GM20000 (cell line): Measurements from ENCODE around the gene MED9.
A peak's percentile ranks its signal among the peaks of the same experiment; 100 is the strongest.

Experiments used
- DNase-seq: peaks from one replicate; pipeline ENCODE4 v3.0.0; 2012; ENCODE audit warnings: low spot score
- TF ChIP-seq, protein P1 (sequence below): IDR thresholded peaks from 2 replicates; pipeline ENCODE4 v1.5.1; 2012; ENCODE audit warnings: mild to moderate bottlenecking, control low read depth; ENCODE audit errors: extremely low read depth, missing control alignments

Gene MED9

DNA sequence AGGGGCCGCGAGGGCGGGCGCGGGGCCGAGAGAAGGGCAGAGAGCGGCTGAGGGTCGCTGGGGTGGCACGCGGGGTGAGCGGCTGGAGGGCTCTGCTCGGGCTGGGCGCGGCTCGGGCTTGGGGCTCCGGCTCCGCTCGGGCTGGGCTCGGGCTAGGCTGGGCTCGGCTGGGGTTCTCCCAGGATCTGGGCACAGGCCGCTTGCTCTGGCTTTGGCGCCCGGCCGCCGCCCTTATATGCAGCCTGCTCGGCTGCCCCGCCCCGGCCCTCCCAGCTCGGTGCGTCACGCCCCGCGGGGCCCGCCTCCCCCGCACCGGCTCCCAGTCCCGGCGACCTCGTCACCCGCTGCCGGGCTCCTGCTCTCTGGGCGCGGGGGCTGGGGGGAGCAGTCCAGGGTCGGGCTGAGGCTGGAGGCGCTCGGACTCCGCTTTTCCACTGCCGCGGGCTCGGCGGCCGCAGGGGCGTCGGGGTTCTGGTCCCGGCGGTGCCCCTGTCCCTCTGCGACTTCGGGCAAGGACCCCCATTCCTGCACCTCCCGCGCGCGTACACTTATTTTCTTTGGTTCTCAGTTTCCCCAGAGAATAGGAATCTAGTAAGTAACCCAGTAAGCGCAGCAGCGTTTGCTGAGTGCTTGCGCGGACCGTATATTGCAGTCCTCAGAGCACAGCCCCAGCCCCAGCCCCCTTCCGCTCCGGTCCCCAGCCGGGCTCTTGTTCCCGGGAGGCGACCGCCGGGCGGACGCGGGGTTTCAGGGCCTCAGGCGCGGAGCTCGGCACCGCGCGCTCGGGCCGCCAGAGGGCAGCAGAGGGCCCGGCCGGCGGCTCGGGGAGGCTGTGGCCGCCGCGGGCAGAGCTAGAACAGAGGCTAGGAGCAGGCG lies 19.6 kb downstream of the MED9 start, which contains the start of gene RASD1:
TSS of gene RASD1 (minus strand) at position 207 of the 876 bp plus-strand sequence. CDS start 214 bp downstream, outside the sequence.
- DNase-seq, result peak; percentile 97
- TF ChIP-seq, protein P1, sequence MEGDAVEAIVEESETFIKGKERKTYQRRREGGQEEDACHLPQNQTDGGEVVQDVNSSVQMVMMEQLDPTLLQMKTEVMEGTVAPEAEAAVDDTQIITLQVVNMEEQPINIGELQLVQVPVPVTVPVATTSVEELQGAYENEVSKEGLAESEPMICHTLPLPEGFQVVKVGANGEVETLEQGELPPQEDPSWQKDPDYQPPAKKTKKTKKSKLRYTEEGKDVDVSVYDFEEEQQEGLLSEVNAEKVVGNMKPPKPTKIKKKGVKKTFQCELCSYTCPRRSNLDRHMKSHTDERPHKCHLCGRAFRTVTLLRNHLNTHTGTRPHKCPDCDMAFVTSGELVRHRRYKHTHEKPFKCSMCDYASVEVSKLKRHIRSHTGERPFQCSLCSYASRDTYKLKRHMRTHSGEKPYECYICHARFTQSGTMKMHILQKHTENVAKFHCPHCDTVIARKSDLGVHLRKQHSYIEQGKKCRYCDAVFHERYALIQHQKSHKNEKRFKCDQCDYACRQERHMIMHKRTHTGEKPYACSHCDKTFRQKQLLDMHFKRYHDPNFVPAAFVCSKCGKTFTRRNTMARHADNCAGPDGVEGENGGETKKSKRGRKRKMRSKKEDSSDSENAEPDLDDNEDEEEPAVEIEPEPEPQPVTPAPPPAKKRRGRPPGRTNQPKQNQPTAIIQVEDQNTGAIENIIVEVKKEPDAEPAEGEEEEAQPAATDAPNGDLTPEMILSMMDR, result peak; percentile 93

DNA sequence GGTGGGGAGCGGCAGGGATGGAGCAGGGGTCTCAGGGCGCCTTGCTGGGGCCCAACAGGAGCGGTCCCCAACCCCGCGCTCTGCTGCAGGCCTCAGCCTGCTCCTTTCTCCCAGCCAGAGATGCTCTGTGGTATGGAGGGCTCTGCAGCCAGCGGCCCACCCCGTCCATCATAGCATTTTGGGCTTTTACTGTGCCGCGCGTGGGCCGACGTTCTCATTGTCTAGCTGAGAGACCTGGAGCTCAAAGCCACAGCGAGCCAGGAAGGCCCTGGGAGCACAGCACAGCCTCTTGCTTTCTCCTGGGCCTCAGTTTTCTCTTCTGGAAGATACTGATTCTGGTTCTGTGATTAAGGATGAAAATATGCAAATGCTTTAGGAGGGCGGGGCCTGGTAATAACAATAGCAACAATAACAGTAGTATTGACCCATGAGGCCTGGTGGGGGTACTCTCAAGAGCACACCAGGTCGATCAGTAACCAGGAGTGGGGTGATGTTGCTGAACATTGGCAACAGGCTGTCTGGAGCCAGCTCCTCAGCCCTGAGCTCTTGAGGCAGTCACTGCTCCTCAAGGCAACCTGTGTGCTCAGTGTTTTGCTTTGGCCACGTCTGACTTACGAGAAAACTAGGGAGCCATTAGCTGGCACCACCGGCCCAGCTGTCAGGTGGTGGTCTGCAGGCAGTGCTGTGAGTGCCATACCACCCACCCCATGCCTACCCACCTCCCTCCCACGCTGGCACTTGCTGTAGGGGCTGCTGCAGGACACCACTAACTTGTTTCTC lies 20.5 kb downstream of the MED9 start:
- DNase-seq, result no peak
- TF ChIP-seq, protein P1, result no peak

DNA sequence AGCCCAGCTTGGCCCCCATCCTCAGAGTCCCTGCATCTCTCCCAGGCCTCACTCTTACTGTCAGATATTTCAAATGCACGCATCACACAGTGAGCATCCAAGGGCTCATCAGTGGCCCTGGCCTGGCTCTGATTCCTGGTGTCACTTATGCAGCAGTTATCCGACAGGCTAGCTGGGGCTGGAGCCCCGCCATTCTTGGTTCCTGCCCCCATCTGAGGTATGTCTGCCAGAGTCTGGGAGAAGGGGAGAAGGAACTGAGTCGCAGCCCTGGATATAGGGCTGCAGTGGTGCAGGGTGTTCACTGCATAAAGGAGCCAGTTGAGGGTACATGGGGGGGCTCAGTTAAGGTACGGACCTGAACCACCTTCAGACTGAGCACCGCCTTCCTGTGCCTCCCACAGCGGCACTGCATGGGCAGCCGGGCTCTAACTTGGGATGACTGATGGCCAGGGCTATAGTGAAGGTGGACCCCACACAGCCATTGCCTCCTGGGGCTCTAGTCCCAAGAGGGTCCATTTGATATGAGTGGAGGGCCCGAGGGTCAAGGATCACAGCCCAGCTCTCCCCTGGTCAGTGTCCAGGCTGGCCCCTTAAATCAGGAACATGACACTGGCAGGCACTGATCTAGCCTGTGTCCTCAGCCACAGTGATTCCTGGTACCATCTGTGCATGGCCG lies 21.2 kb downstream of the MED9 start:
- TF ChIP-seq, protein P1, result no peak

DNA sequence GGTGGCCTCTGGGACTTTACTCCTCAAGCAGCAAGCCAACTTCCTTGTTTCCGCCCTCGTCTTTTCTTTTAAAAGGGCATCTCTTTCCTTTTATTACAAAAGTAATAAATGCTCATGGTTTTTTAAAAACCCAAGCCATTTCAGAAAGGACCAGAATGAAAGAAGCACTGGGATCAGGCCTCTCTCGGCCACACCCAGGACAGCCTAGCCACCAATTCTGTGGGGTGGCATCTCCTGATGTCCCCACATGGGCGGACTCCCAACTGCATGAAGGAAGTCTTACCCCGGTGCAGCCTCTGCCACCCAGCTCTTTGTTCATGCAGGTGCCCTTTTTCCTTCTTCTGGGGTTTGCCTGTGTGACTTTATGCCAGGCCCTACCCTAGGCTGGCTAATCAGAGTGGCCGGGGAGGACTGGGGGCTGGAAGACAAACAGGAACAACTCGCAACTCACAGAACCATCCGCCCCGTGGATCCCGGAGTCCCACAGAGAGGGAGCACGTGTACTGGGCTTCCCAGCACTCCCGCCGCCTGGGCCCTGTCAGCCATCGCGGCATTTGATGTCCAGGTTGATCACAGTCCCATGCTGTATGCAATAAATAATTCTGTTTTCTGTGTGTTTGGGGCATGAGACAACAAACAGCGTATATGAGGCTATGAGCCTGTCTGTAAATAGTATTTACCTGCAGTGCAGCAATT lies 22.0 kb downstream of the MED9 start:
- TF ChIP-seq, protein P1, result no peak

More for the DNA sequence above, 21.2 kb downstream of the MED9 start:
- no peak for DNase-seq

DNA sequence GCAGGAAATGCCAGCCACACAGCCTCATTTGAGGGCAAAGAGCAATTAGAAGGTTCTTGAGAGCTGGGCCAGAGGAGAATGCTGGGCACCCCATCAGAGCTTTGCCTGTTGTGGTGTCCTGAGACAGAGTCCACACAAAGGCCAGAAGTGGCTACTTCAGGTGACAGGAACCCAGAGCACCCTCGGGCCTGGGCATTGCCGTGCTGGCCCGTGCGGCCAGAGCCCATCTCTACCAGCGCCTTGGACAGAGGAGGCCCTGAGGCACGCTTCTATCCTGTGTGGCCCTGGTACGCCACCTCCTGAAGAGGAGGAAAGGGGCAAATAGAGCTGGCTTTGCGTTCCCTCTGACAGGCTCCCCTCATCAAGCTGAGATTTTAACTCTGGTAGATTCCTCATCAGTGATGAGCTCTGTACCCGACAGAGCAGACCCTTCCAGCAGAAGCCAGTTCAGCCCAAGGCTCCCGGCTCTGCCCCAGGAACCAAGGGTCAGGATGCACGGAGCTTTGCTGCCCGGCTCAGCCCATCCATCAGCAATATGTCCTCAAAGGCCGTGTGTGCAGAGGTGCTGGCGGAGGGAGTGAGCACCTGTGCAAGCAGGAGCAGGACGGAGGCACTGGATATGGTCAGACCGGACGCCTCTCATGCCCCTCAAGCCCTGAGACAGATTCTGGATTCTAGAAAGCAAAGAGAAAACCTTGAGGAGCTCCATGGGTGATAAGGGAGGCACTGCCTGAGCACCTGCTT lies 22.8 kb downstream of the MED9 start:
- DNase-seq, result no peak
- TF ChIP-seq, protein P1, result no peak

More for the DNA sequence above, 22.0 kb downstream of the MED9 start:
- no peak for DNase-seq

DNA sequence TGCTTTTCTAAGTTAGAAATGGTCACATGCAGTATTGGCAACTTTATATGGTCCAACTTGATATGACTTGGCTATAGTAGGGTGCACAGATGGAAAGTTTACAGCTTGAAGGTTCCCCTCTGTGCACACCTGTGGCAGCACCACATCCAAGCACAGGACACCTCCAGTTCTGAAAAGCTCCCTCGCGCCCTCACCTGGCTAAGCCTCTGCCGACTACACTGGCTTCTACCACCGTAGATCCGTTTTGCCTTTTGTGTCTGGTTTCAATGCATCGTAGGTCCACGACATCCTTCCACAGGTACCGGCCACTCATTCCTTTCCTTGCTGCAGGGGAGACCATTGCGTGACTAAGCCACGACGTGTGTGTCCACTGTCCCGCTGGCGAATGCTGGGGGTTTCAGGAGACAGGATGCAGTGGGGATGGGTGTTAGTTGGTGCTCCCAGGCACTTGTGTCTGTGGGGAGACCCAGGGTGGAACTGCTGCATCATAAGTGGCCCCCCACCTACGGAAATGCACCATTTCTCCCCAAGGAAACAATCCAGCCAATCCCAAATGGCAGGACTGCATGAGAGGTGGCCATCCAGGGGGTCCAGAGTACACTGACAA lies 24.3 kb downstream of the MED9 start:
- no peak for DNase-seq
- TF ChIP-seq, protein P1, result no peak
